PC-9 (cell line): ENCODE data around the gene HSPA4. TPM values are rescaled to one million over a fixed set of nuclear protein-coding genes. Genes with fewer than 3 reads are reported as not detected.

Source experiments
- BruUV-seq: library from RNA; stranded (reverse); fragments of 400-500 nt; replicated peaks from 2 replicates; lab custom pipeline; 2021; lab: Mats Ljungman, UMichigan
- CTCF ChIA-PET: fragments of 300-600 bp; sonication (Branson Sonifier 250); formaldehyde crosslinking; loops from one replicate; lab custom pipeline; 2022; ENCODE audit warnings: antibody characterized with exemption; lab: Charles Lee
- POLR2A ChIA-PET: fragments of 300-600 bp; sonication (Branson Sonifier 250); formaldehyde crosslinking; loops from one replicate; lab custom pipeline; 2022; ENCODE audit warnings: antibody characterized with exemption; ENCODE audit not compliant: unreplicated experiment; lab: Charles Lee
- DNase-seq, 2 experiments: peaks; one replicate each; pipeline versions ENCODE4 v3.0.0 to v3.0.0-alpha.2; 2015 to 2022; ENCODE audit warnings: mixed read lengths in 1 of 2
- H2AFZ ChIP-seq: fragments of 200-600 bp; sonication (generic); 2 replicates; pipeline ENCODE4 v1.8.1; 2017; ENCODE audit warnings: antibody characterized with exemption
- H3F3A ChIP-seq: fragments of 200-600 bp; sonication (generic); 2 replicates; pipeline ENCODE4 v1.8.1; 2017; ENCODE audit warnings: antibody characterized with exemption, mild to moderate bottlenecking, low read depth; ENCODE audit not compliant: insufficient read depth
- H3K27ac ChIP-seq: fragments of 200-600 bp; sonication (generic); 2 replicates; pipeline ENCODE4 v1.6.1; 2016; ENCODE audit warnings: mixed run types
- H3K27me3 ChIP-seq: fragments of 200-600 bp; sonication (generic); 2 replicates; pipeline ENCODE4 v1.6.1; 2016; ENCODE audit warnings: low read depth, mixed run types; ENCODE audit not compliant: insufficient read depth
- H3K36me3 ChIP-seq: fragments of 200-600 bp; sonication (generic); 2 replicates; pipeline ENCODE4 v1.6.1; 2016; ENCODE audit warnings: low read depth, mixed run types
- H3K4me1 ChIP-seq: fragments of 200-600 bp; sonication (generic); replicated peaks from 2 replicates; pipeline ENCODE4 v1.6.1; 2016; ENCODE audit warnings: mixed run types; ENCODE audit not compliant: insufficient read depth
- H3K4me2 ChIP-seq: fragments of 200-600 bp; sonication (generic); 2 replicates; pipeline ENCODE4 v1.6.1; 2017; ENCODE audit warnings: mixed run types
- H3K4me3 ChIP-seq: fragments of 200-600 bp; sonication (generic); 2 replicates; pipeline ENCODE4 v1.6.1; 2016; ENCODE audit warnings: mixed run types
- H3K79me2 ChIP-seq: fragments of 200-600 bp; sonication (generic); 2 replicates; pipeline ENCODE4 v1.6.1; 2017; ENCODE audit warnings: low read depth, mixed run types
- H3K9me2 ChIP-seq: fragments of 200-600 bp; sonication (generic); 2 replicates; pipeline ENCODE4 v1.8.1; 2017; ENCODE audit warnings: mild to moderate bottlenecking; ENCODE audit not compliant: insufficient read depth
- H3K9me3 ChIP-seq: fragments of 200-600 bp; sonication (generic); 2 replicates; pipeline ENCODE4 v1.8.1; 2016; ENCODE audit warnings: low read depth; ENCODE audit not compliant: insufficient read depth
- H4K20me1 ChIP-seq: fragments of 200-600 bp; sonication (generic); 2 replicates; pipeline ENCODE4 v1.8.1; 2017; ENCODE audit not compliant: insufficient read depth
- CTCF ChIP-seq: fragments of 200-600 bp; sonication (generic); conservative IDR thresholded peaks from 2 replicates; pipeline ENCODE4 v1.6.1; 2017; ENCODE audit warnings: mixed run types, antibody characterized with exemption, mild to moderate bottlenecking, moderate library complexity
- EZH2 ChIP-seq: fragments of 200-600 bp; sonication (generic); IDR thresholded peaks from 2 replicates; pipeline ENCODE4 v1.8.0; 2017; ENCODE audit warnings: antibody characterized with exemption, low read depth
- intact Hi-C: fragments of 100-400 bp; cut with micrococcal nuclease; formaldehyde crosslinking; loops from one replicate; pipeline ENCODE4 v1.10.0; 2022; ENCODE audit not compliant: unreplicated experiment
- total RNA-seq: library from RNA; stranded (reverse); gene quantifications from 2 replicates; pipeline ENCODE4 v1.2.3, GENCODE V29; 2021

Gene HSPA4
- total RNA-seq, 1 experiment from 2014 or later: 140 TPM

- POLR2A ChIA-PET: no interaction called here
- H3K9me2 ChIP-seq: no peaks in the 10 kb centered on the region
- H3K4me1 ChIP-seq: no peaks in the 10 kb centered on the region; the same call in 1 of the 2 replicates
- no peak for TF ChIP-seq CTCF
- no peak for TF ChIP-seq EZH2
- CTCF ChIA-PET: no interaction called here
- intact Hi-C loops: no loop called here
- no TSS peak for BruUV-seq
- peaks cover 22% of the 10 kb centered on the region; the same call in 1 of the 2 replicates for H3K36me3 ChIP-seq
- no peaks in the 10 kb centered on the region for H3K79me2 ChIP-seq
- no peak overlapping the region for H2AFZ ChIP-seq
- H3F3A ChIP-seq: peaks cover 60% of the 10 kb centered on the region
- no peaks in the 10 kb centered on the region for H3K9me3 ChIP-seq
- H3K4me2 ChIP-seq: no peak overlapping the region
- no peak overlapping the region for H3K4me3 ChIP-seq
- no peak for DNase-seq
- no peak overlapping the region for H3K27ac ChIP-seq
- H3K27me3 ChIP-seq: no peaks in the 10 kb centered on the region
- H4K20me1 ChIP-seq: peaks cover 5% of the 10 kb centered on the region
Measured at GRCh38 chr5:133106343-133106742, 54.5 kb downstream of the HSPA4 start.

GRCh38 chr5:133106761-133107572 is 55.2 kb downstream of the HSPA4 start:
- H3K27ac ChIP-seq: no peak overlapping the region
- H3K9me2 ChIP-seq: no peaks in the 10 kb centered on the region
- H4K20me1 ChIP-seq: peaks cover 5% of the 10 kb centered on the region
- no TSS peak for BruUV-seq
- peaks cover 20% of the 10 kb centered on the region; the same call in 1 of the 2 replicates for H3K36me3 ChIP-seq
- no peaks in the 10 kb centered on the region for H3K27me3 ChIP-seq
- no peaks in the 10 kb centered on the region; the same call in 1 of the 2 replicates for H3K4me1 ChIP-seq
- H2AFZ ChIP-seq: no peak overlapping the region
- no peaks in the 10 kb centered on the region for H3K9me3 ChIP-seq
- TF ChIP-seq EZH2: no peak
- no peak for TF ChIP-seq CTCF
- no peak overlapping the region for H3K4me2 ChIP-seq
- peaks cover 55% of the 10 kb centered on the region for H3F3A ChIP-seq
- CTCF ChIA-PET: interaction anchor here (0.7 kb wide), 1 partner anchor 1021 kb away, joined by 3 read pairs; no protein-coding TSS in a partner anchor
- POLR2A ChIA-PET: no interaction called here
- no peaks in the 10 kb centered on the region for H3K79me2 ChIP-seq
- H3K4me3 ChIP-seq: no peak overlapping the region
- intact Hi-C loops: no loop called here
- DNase-seq: no peak

- intact Hi-C loops: no loop called here
Measured at GRCh38 chr5:133108481-133108921, 56.7 kb downstream of the HSPA4 start.

More at GRCh38 chr5:133108481-133108921, 56.7 kb downstream of the HSPA4 start:
- Histone ChIP-seq H3K4me3 (no peak overlapping the region), H3K9me3 (no peaks in the 10 kb centered on the region), H3K27me3 (no peaks in the 10 kb centered on the region), H2AFZ (no peak overlapping the region), H3K27ac (no peak overlapping the region), H3K36me3 (peaks cover 16% of the 10 kb centered on the region; the same call in 1 of the 2 replicates), H3K4me2 (no peak overlapping the region), H4K20me1 (no peaks in the 10 kb centered on the region; the same call in none of the 2 replicates), H3K9me2 (no peaks in the 10 kb centered on the region), H3K79me2 (no peaks in the 10 kb centered on the region), H3K4me1 (no peaks in the 10 kb centered on the region; the same call in 1 of the 2 replicates), H3F3A (peaks cover 41% of the 10 kb centered on the region)
- BruUV-seq: no TSS peak
- DNase-seq: no peak
- POLR2A ChIA-PET: no interaction called here
- CTCF ChIA-PET: no interaction called here
- TF ChIP-seq CTCF: no peak
- TF ChIP-seq EZH2: no peak
